CD14-positive monocyte (primary cell): ENCODE data around the gene LRRTM4. TPM values are rescaled to one million over a fixed set of nuclear protein-coding genes. Genes with fewer than 3 reads are reported as not detected.

Experiments used
- DNase-seq, 3 donors: peaks; one replicate each; pipeline ENCODE4 v3.0.0-alpha.2; 2011 to 2022
- H2AFZ ChIP-seq: 2 replicates; pipeline ENCODE4 v1.6.0; 2012; ENCODE audit warnings: mild to moderate bottlenecking, low read depth, low read length, inconsistent platforms; ENCODE audit not compliant: insufficient read depth, poor library complexity, severe bottlenecking
- H3K27ac ChIP-seq, 2 donors: 1 replicate in 1 of 2; 2 replicates in 1 of 2; pipeline ENCODE4 v1.5.1; 2012 to 2013; ENCODE audit warnings: low read length in 2 of 2, control low read depth in 1 of 2, inconsistent platforms in 1 of 2, low read depth in 1 of 2, mild to moderate bottlenecking in 1 of 2
- H3K27me3 ChIP-seq, 2 donors: one replicate each; pipeline versions ENCODE4 v1.6.0 to v1.6.1; 2011 to 2013; ENCODE audit warnings: low read length in 2 of 2; ENCODE audit not compliant: control insufficient read depth in 2 of 2, insufficient read depth in 2 of 2
- H3K36me3 ChIP-seq, 2 donors: replicated peaks in 1 of 2; 1 replicate in 1 of 2; 2 replicates in 1 of 2; pipeline versions ENCODE4 v1.5.1 to v1.6.1; 2012 to 2013; ENCODE audit warnings: low read length in 2 of 2, control low read depth in 1 of 2, inconsistent platforms in 1 of 2, mild to moderate bottlenecking in 1 of 2; ENCODE audit not compliant: insufficient read depth in 2 of 2, control insufficient read depth in 1 of 2
- H3K4me1 ChIP-seq, 2 donors: 1 replicate in 1 of 2; 2 replicates in 1 of 2; pipeline versions ENCODE4 v1.5.1 to v1.6.1; 2012 to 2013; ENCODE audit warnings: low read length in 2 of 2, control low read depth in 1 of 2, inconsistent platforms in 1 of 2, mild to moderate bottlenecking in 1 of 2, moderate library complexity in 1 of 2; ENCODE audit not compliant: insufficient read depth in 2 of 2, control insufficient read depth in 1 of 2
- H3K4me2 ChIP-seq: replicated peaks from 2 replicates; pipeline ENCODE3; 2012; ENCODE audit warnings: low read length, moderate library complexity, mild to moderate bottlenecking; ENCODE audit not compliant: poor library complexity, severe bottlenecking; ENCODE audit errors: extremely low read depth
- H3K4me3 ChIP-seq, 3 experiments: fragments of 200-600 bp in 1 of 3; sonication (generic) in 1 of 3; replicated peaks in 1 of 3; 1 replicate in 2 of 3; 2 replicates in 1 of 3; pipeline ENCODE4 v1.5.1; 2011 to 2013; ENCODE audit warnings: low read length in 3 of 3, mild to moderate bottlenecking in 3 of 3, control low read depth in 2 of 3, low read depth in 2 of 3, inconsistent platforms in 1 of 3, moderate library complexity in 1 of 3
- H3K79me2 ChIP-seq: 2 replicates; pipeline ENCODE4 v1.6.0; 2012; ENCODE audit warnings: mild to moderate bottlenecking, control low read depth, inconsistent platforms, low read length, moderate library complexity; ENCODE audit not compliant: insufficient read depth
- H3K9ac ChIP-seq: 2 replicates; pipeline ENCODE4 v1.6.0; 2017; ENCODE audit warnings: low read length, mild to moderate bottlenecking; ENCODE audit not compliant: insufficient read depth, poor library complexity, severe bottlenecking
- H3K9me3 ChIP-seq, 2 donors: replicated peaks in 1 of 2; 1 replicate in 1 of 2; 2 replicates in 1 of 2; pipeline versions ENCODE4 v1.5.1 to v1.6.1; 2012 to 2013; ENCODE audit warnings: low read length in 2 of 2, control low read depth in 1 of 2; ENCODE audit not compliant: control insufficient read depth in 1 of 2, insufficient read depth in 1 of 2
- H4K20me1 ChIP-seq: 2 replicates; pipeline ENCODE4 v1.6.0; 2012; ENCODE audit warnings: mild to moderate bottlenecking, low read length, control low read depth, moderate library complexity; ENCODE audit not compliant: insufficient read depth
- H3K27ac Mint-ChIP-seq, 7 donors: one replicate each; pipeline ENCODE4 v1.8.0; 2020; ENCODE audit warnings: mild to moderate bottlenecking in 7 of 7, mixed read lengths in 7 of 7, moderate library complexity in 6 of 7, inconsistent platforms in 2 of 7
- H3K27me3 Mint-ChIP-seq, 3 donors: one replicate each; pipeline ENCODE4 v1.8.0; 2021 to 2022; ENCODE audit warnings: low read depth in 3 of 3, mild to moderate bottlenecking in 3 of 3, mixed read lengths in 3 of 3, moderate library complexity in 3 of 3, inconsistent platforms in 1 of 3
- H3K36me3 Mint-ChIP-seq, 2 donors: one replicate each; pipeline ENCODE4 v1.8.0; 2020; ENCODE audit warnings: mixed read lengths in 2 of 2, inconsistent platforms in 1 of 2, mild to moderate bottlenecking in 1 of 2
- H3K4me1 Mint-ChIP-seq: one replicate; pipeline ENCODE4 v1.8.0; 2020; ENCODE audit warnings: mild to moderate bottlenecking, mixed read lengths
- H3K4me3 Mint-ChIP-seq, 2 donors: one replicate each; pipeline ENCODE4 v1.8.0; 2020; ENCODE audit warnings: mild to moderate bottlenecking in 2 of 2, mixed read lengths in 2 of 2, moderate library complexity in 1 of 2
- H3K9me3 Mint-ChIP-seq, 7 donors: one replicate each; pipeline ENCODE4 v1.8.0; 2020 to 2022; ENCODE audit warnings: mixed read lengths in 7 of 7, mild to moderate bottlenecking in 6 of 7, moderate library complexity in 6 of 7, inconsistent platforms in 2 of 7
- CTCF ChIP-seq: fragments of 200-600 bp; IDR thresholded peaks from one replicate; pipeline ENCODE4 v1.8.0; 2022; ENCODE audit warnings: antibody characterized with exemption, mild to moderate bottlenecking
- WGBS: methylation state at CpG from one replicate; pipeline ENCODE4 v1.1.5; 2013; ENCODE audit warnings: missing lambda C conversion rate; ENCODE audit not compliant: insufficient coverage; 5-methylcytosine and 5-hydroxymethylcytosine counted together
- intact Hi-C, 2 donors: fragments of 100-400 bp; cut with micrococcal nuclease; formaldehyde crosslinking; loops; one replicate each; pipeline versions ENCODE4 v1.15.0 to v1.15.1; 2023
- polyA plus RNA-seq, 3 donors: library from polyadenylated mRNA; depleted of rRNA in 1 of 3; unstranded in 2 of 3; stranded (reverse) in 1 of 3; fragments of 300-500 nt in 2 of 3; fragments of >200 nt in 1 of 3; fragmentation: Illumina TruSeq in 2 of 3; gene quantifications; 1 replicate in 2 of 3; 2 replicates in 1 of 3; pipeline ENCODE4 v1.2.3, GENCODE V29; 2012 to 2021

Gene LRRTM4
- polyA plus RNA-seq, 3 donors = not detected

DNA sequence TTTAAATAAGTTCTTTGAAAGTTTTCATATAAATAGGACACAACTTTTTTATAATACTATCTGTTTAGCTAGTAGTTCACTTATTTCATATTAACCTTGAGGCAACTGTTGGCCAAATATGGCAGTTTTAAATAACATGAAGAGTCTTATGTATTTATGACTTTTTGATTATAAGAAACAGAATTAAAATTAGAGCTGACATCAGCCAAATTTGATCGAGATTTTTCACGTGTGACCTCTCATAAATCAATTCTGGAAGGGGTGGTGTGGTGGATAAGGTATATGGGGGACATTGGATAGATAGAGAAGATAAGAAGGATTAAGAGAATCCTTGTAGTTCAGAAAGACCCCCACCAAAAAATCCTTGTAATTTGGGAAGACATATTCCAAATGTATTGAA, 776.6 kb downstream of the LRRTM4 start:
- Mint-ChIP-seq H3K27me3 (no peaks in the 10 kb centered on the region), H3K36me3 (no peaks in the 10 kb centered on the region), H3K27ac (no peak overlapping the region), H3K9me3 (peaks cover 0 to 3% (median 0%) of the 10 kb centered on the region in 7 donors), H3K4me3 (no peak overlapping the region), H3K4me1 (no peaks in the 10 kb centered on the region)
- H4K20me1 ChIP-seq = no peaks in the 10 kb centered on the region
- H3K4me3 ChIP-seq = no peak overlapping the region
- no peak for TF ChIP-seq CTCF
- no peak for DNase-seq
- H3K9me3 ChIP-seq = no peaks in the 10 kb centered on the region
- no peak overlapping the region for H2AFZ ChIP-seq
- H3K4me2 ChIP-seq = no peak overlapping the region
- H3K79me2 ChIP-seq = no peaks in the 10 kb centered on the region
- intact Hi-C loops = no loop called here
- H3K36me3 ChIP-seq = no peaks in the 10 kb centered on the region
- no peaks in the 10 kb centered on the region for H3K4me1 ChIP-seq
- no CpG with 5 or more reads among the region's 2 CpGs for WGBS
- H3K27ac ChIP-seq = no peak overlapping the region
- H3K27me3 ChIP-seq = no peaks in the 10 kb centered on the region
- no peak overlapping the region for H3K9ac ChIP-seq

DNA sequence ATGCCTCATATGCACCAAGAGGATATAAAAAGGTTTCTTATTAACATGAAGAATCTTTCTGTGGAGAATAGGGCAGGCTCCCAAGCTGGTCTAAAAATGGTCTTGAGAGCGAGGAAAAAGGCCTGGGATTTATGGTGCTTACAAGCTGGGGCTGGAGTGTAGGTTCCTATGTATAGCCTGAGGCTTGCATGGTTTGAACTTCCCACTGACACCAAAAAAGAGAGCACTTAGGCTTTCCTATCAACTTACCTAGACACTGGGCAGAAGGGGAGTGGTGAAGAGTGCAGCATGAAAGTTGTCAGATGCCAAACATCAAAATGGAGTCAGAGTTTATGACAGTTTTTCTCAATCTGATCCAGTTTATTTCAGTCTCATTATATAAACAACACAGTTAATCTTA, 784.6 kb downstream of the LRRTM4 start:
- Histone ChIP-seq H3K9ac (no peak overlapping the region), H3K27me3 (no peaks in the 10 kb centered on the region), H4K20me1 (no peaks in the 10 kb centered on the region), H3K27ac (no peak overlapping the region), H2AFZ (no peak overlapping the region), H3K36me3 (no peaks in the 10 kb centered on the region), H3K79me2 (no peaks in the 10 kb centered on the region), H3K4me3 (no peak overlapping the region), H3K4me2 (no peak overlapping the region), H3K9me3 (no peaks in the 10 kb centered on the region), H3K4me1 (no peaks in the 10 kb centered on the region)
- intact Hi-C loops = no loop called here
- H3K4me1 Mint-ChIP-seq = no peaks in the 10 kb centered on the region
- no peak overlapping the region for H3K4me3 Mint-ChIP-seq
- peaks cover 0 to 1% (median 0%) of the 10 kb centered on the region in 3 donors for H3K27me3 Mint-ChIP-seq
- no peaks in the 10 kb centered on the region for H3K36me3 Mint-ChIP-seq
- H3K9me3 Mint-ChIP-seq = peaks cover 0 to 4% (median 0%) of the 10 kb centered on the region in 7 donors
- no peak for TF ChIP-seq CTCF
- DNase-seq = no peak
- no CpG with 5 or more reads among the region's 1 CpG for WGBS
- H3K27ac Mint-ChIP-seq = no peak overlapping the region
